CD4-positive, alpha-beta T cell (primary cell): ENCODE measurements around the gene RASGRP4. TPM values are rescaled to one million over a fixed set of nuclear protein-coding genes. Genes with fewer than 3 reads are reported as not detected.

Experiments
- ATAC-seq: fragments of 200-7000 bp; cut with Tn5 transposase; one replicate; pipeline ENCODE4 v1.10.0; 2022; ENCODE audit warnings: mild to moderate bottlenecking; ENCODE audit not compliant: poor library complexity
- CTCF ChIA-PET: fragments of 350-600 bp; sonication (Branson Sonifier 250); formaldehyde crosslinking; loops from one replicate; lab custom pipeline; 2021; ENCODE audit warnings: antibody characterized with exemption, inconsistent platforms; lab: Charles Lee
- POLR2A ChIA-PET: fragments of 350-600 bp; sonication (Branson Sonifier 250); formaldehyde crosslinking; loops from one replicate; lab custom pipeline; 2021; ENCODE audit warnings: antibody characterized with exemption, inconsistent platforms; lab: Charles Lee
- DNase-seq, 14 experiments: peaks; one replicate each; pipeline ENCODE4 v3.0.0-alpha.2; 2013 to 2020; ENCODE audit warnings: mixed read lengths in 2 of 14
- H3K27ac ChIP-seq, 2 donors: one replicate each; pipeline versions ENCODE4 v1.5.1 to v1.7.0; 2013; ENCODE audit warnings: low read length in 2 of 2, low read depth in 1 of 2, mild to moderate bottlenecking in 1 of 2
- H3K27me3 ChIP-seq, 2 experiments: 1 replicate in 1 of 2; 2 replicates in 1 of 2; pipeline versions ENCODE4 v1.6.1 to v1.7.0; 2013; ENCODE audit warnings: low read length in 2 of 2, control low read depth in 1 of 2, mild to moderate bottlenecking in 1 of 2, moderate library complexity in 1 of 2; ENCODE audit not compliant: insufficient read depth in 2 of 2, control insufficient read depth in 1 of 2
- H3K36me3 ChIP-seq: one replicate; pipeline ENCODE4 v1.6.1; 2013; ENCODE audit warnings: low read length, control low read depth; ENCODE audit not compliant: insufficient read depth
- H3K4me1 ChIP-seq: one replicate; pipeline ENCODE4 v1.6.1; 2013; ENCODE audit warnings: low read length, control low read depth; ENCODE audit not compliant: insufficient read depth
- H3K4me3 ChIP-seq: one replicate; pipeline ENCODE4 v1.5.1; 2013; ENCODE audit warnings: mild to moderate bottlenecking, low read length, moderate library complexity
- H3K9me3 ChIP-seq, 2 experiments: 1 replicate in 1 of 2; 2 replicates in 1 of 2; pipeline versions ENCODE4 v1.6.1 to v1.7.0; 2013; ENCODE audit warnings: low read length in 2 of 2, mild to moderate bottlenecking in 2 of 2, control low read depth in 1 of 2, moderate library complexity in 1 of 2; ENCODE audit not compliant: control insufficient read depth in 1 of 2, insufficient read depth in 1 of 2
- H3K27ac Mint-ChIP-seq: one replicate; pipeline ENCODE4 v1.8.0; 2020; ENCODE audit warnings: mixed read lengths
- H3K27me3 Mint-ChIP-seq: one replicate; pipeline ENCODE4 v1.8.0; 2021; ENCODE audit warnings: mixed read lengths
- H3K36me3 Mint-ChIP-seq: one replicate; pipeline ENCODE4 v1.8.0; 2021; ENCODE audit warnings: low read depth, mixed read lengths
- H3K4me1 Mint-ChIP-seq: one replicate; pipeline ENCODE4 v1.8.0; 2021; ENCODE audit warnings: low read depth, mixed read lengths
- H3K4me3 Mint-ChIP-seq: one replicate; pipeline ENCODE4 v1.8.0; 2020; ENCODE audit warnings: mild to moderate bottlenecking, mixed read lengths
- H3K9me3 Mint-ChIP-seq: one replicate; pipeline ENCODE4 v1.8.0; 2020; ENCODE audit warnings: mixed read lengths
- intact Hi-C, 2 experiments: fragments of 100-400 bp; cut with DNase I in 1 of 2; cut with micrococcal nuclease in 1 of 2; formaldehyde crosslinking; loops; one replicate each; pipeline versions ENCODE4 v1.15.1 to v1.9.0; 2023 to 2025; cut with DNase I, micrococcal nuclease
- total RNA-seq, 174 experiments: library from RNA in 2 of 174; stranded (reverse) in 2 of 174; gene quantifications; one replicate each; pipeline ENCODE4 v1.2.3 and lab custom pipeline; 2021 to 2026
- TF ChIP-seq, protein P1 (sequence below): fragments of 200-600 bp; IDR thresholded peaks from one replicate; pipeline ENCODE4 v1.8.0; 2022; ENCODE audit warnings: antibody characterized with exemption, mild to moderate bottlenecking

The RASGRP4 gene
- total RNA-seq, 2 experiments from 2014 or later: 0.30 to 0.45 TPM

DNA sequence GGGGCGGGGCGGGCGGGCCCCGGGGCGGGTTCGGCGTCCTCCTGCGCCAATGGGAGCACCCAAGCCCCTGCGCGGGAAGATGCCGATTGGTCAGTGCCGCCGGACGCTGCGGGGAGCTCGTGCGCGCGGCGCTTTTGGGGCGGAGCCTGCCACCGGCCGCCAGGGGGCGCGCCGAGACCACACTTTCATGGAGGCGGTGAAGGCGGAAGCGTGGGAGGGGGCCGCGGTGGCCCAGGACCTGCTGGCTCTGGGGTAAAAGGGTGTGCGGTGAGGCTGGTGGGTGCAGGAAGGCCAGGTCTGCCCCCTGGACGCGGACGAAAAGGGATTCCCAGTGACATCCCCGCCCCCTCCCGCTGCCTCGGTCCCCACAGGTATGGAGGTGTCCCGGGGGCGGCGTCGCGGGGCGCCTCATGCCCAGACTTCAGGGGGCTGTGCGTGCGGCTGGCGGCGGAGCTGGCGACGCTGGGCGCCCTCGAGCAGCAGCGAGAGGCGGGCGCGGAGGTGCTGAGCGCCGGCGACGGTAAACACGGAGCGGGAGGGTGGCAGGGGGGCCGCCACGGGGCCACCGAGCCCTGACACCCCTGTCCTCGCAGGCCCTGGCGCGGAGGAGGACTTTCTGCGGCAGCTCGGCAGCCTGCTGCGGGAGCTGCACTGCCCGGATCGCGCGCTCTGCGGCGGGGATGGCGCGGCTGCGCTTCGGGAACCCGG lies 22.9 kb downstream of the RASGRP4 start, which contains the start of gene FAM98C:
Gene FAM98C, plus strand, starts transcription at position 127 of the 708 bp plus-strand sequence. Its CDS starts 61 bp downstream, at position 188.
- Histone ChIP-seq H3K9me3 (no peaks in the 10 kb centered on the region), H3K36me3 (peaks cover 22% of the 10 kb centered on the region), H3K4me3 (peak within 1 kb of the TSS; percentile 74), H3K27me3 (no peaks in the 10 kb centered on the region), H3K4me1 (peaks cover 26% of the 10 kb centered on the region), H3K27ac (peak within 1 kb of the TSS; percentile 75 to 81)
- intact Hi-C loops: loop anchor here (1.0 to 10.0 kb wide), 13 partner anchors 14 to 549 kb away; partner anchors contain the start of genes EIF3K (in 2 of the 2), MAP4K1 (in 2 of the 2), MRPS12 (in 2 of the 2) and PSMD8 (in 2 of the 2)
- Mint-ChIP-seq H3K4me3 (peak within 1 kb of the TSS; percentile 97), H3K4me1 (peaks cover 16% of the 10 kb centered on the region), H3K27me3 (no peaks in the 10 kb centered on the region), H3K36me3 (peaks cover 29% of the 10 kb centered on the region), H3K9me3 (no peaks in the 10 kb centered on the region), H3K27ac (peak within 1 kb of the TSS; percentile 91)
- ATAC-seq: peak; percentile 95
- peak; percentile 96 to 99 (median 98) for DNase-seq
- CTCF ChIA-PET: interaction anchor here (0.7 to 3.1 kb wide), 36 partner anchors 9 to 1033 kb away, joined by 3 to 45 read pairs (median 5); partner anchors contain the start of genes ACTN4, CATSPERG, EIF3K and GGN
- TF ChIP-seq, protein P1, sequence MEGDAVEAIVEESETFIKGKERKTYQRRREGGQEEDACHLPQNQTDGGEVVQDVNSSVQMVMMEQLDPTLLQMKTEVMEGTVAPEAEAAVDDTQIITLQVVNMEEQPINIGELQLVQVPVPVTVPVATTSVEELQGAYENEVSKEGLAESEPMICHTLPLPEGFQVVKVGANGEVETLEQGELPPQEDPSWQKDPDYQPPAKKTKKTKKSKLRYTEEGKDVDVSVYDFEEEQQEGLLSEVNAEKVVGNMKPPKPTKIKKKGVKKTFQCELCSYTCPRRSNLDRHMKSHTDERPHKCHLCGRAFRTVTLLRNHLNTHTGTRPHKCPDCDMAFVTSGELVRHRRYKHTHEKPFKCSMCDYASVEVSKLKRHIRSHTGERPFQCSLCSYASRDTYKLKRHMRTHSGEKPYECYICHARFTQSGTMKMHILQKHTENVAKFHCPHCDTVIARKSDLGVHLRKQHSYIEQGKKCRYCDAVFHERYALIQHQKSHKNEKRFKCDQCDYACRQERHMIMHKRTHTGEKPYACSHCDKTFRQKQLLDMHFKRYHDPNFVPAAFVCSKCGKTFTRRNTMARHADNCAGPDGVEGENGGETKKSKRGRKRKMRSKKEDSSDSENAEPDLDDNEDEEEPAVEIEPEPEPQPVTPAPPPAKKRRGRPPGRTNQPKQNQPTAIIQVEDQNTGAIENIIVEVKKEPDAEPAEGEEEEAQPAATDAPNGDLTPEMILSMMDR: peak; percentile 97
- POLR2A ChIA-PET: interaction anchor here (0.5 to 4.1 kb wide), 48 partner anchors 9 to 1033 kb away, joined by 3 to 73 read pairs (median 5); partner anchors contain the start of genes ACTN4, CATSPERG, ECH1 and EIF3K

DNA sequence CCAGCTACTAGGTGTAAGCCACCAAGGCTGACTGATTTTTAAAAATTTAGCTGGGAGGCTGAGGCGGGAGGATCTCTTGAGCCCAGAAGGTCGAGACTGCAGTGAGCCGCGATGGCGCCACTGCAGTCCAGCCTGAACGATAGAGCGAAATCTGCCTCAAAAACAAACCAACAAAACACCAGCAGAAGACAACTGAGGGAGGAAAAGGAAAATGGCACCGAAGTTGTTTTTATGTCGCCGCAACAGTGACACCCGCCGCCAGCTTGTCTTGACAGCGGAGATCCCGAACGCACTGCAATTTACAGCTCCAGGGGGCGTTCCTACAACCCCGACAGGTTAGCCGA lies 23.4 kb downstream of the RASGRP4 start:
- Histone ChIP-seq H3K4me3 (peak overlapping the region; percentile 54), H3K9me3 (no peaks in the 10 kb centered on the region), H3K4me1 (peaks cover 26% of the 10 kb centered on the region), H3K27ac (peak overlapping the region; percentile 75 to 81), H3K36me3 (peaks cover 20% of the 10 kb centered on the region), H3K27me3 (no peaks in the 10 kb centered on the region)
- H3K36me3 Mint-ChIP-seq: peaks cover 24% of the 10 kb centered on the region
- H3K9me3 Mint-ChIP-seq: no peaks in the 10 kb centered on the region
- H3K27me3 Mint-ChIP-seq: no peaks in the 10 kb centered on the region
- TF ChIP-seq, protein P1: no peak
- ChIA-PET CTCF (interaction anchor here (0.7 to 3.1 kb wide), 34 partner anchors 8 to 1032 kb away, joined by 3 to 45 read pairs (median 5); partner anchors contain the start of genes ACTN4, CATSPERG, EIF3K and GGN), POLR2A (interaction anchor here (0.5 to 4.1 kb wide), 46 partner anchors 8 to 1033 kb away, joined by 3 to 73 read pairs (median 6); partner anchors contain the start of genes ACTN4, CATSPERG, ECH1 and EIF3K)
- intact Hi-C loops: loop anchor here (1.0 to 10.0 kb wide), 10 partner anchors 14 to 550 kb away; partner anchors contain the start of genes EIF3K (in 2 of the 2), MAP4K1 (in 2 of the 2), PSMD8 (in 2 of the 2) and CATSPERG (in 1 of the 2)
- ATAC-seq: no peak
- H3K27ac Mint-ChIP-seq: peak overlapping the region; percentile 91
- no peak for DNase-seq
- H3K4me1 Mint-ChIP-seq: peaks cover 16% of the 10 kb centered on the region
- H3K4me3 Mint-ChIP-seq: peak overlapping the region; percentile 97

DNA sequence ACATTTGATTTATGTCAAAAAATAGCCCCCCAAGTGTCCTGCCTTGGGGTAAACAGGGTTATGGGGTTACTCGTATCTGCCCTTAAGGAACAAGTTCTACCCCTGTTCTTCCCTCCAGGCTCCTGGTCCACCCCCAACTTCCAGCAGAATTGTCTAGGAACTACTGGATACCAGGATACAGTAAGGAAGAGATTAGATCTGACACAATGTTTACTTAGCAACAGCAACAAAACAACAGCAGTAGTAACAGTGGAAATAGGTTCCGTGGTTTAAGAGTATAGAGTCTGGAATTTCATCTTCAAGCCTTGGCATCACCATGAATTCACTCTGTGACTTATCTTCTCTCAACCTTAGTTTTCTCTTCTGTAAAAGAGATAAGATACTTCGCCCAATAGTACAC lies 24.9 kb downstream of the RASGRP4 start:
- peak overlapping the region; percentile 66 for H3K27ac Mint-ChIP-seq
- no peaks in the 10 kb centered on the region for H3K27me3 Mint-ChIP-seq
- no peak overlapping the region for H3K4me3 ChIP-seq
- TF ChIP-seq, protein P1: no peak
- H3K4me1 ChIP-seq: peaks cover 31% of the 10 kb centered on the region
- peaks cover 25% of the 10 kb centered on the region for H3K4me1 Mint-ChIP-seq
- ChIA-PET POLR2A (interaction anchor here (4.1 kb wide), 1 partner anchor 27 kb away, joined by 73 read pairs; the partner anchor contains the start of gene PSMD8), CTCF (no interaction called here)
- H3K27me3 ChIP-seq: no peaks in the 10 kb centered on the region
- no peak overlapping the region for H3K27ac ChIP-seq
- ATAC-seq: no peak
- intact Hi-C loops: loop anchor here (5.0 to 10.0 kb wide), 4 partner anchors 116 to 551 kb away; partner anchors contain the start of genes EIF3K (in 2 of the 2) and MAP4K1 (in 2 of the 2)
- H3K9me3 ChIP-seq: no peaks in the 10 kb centered on the region
- H3K4me3 Mint-ChIP-seq: peak overlapping the region; percentile 66
- no peaks in the 10 kb centered on the region for H3K9me3 Mint-ChIP-seq
- H3K36me3 Mint-ChIP-seq: peaks cover 15% of the 10 kb centered on the region
- peaks cover 7% of the 10 kb centered on the region for H3K36me3 ChIP-seq
- no peak for DNase-seq
